GM12878 (cell line): ENCODE data around the gene IGFBP2. TPM values are rescaled to one million over a fixed set of nuclear protein-coding genes. Genes with fewer than 3 reads are reported as not detected.

ENCODE experiments used
- ATAC-seq: fragments of 200-7000 bp; cut with Tn5 transposase; 3 replicates; pipeline ENCODE4 v1.9.1; 2020; ENCODE audit warnings: mild to moderate bottlenecking, moderate library complexity
- BruUV-seq: library from RNA; stranded (reverse); fragments of 400-500 nt; replicated peaks from 2 replicates; lab custom pipeline; 2021; lab: Mats Ljungman, UMichigan
- CTCF ChIA-PET: fragments of 300-600 bp; sonication (Branson Sonifier 250); formaldehyde crosslinking; extraction: SDS; loops from one replicate; lab custom pipeline; 2021; ENCODE audit warnings: inconsistent platforms; lab: Yijun Ruan, JAX
- POLR2A ChIA-PET: fragments of 350-600 bp; formaldehyde crosslinking; extraction: SDS; loops from one replicate; lab custom pipeline; 2021; ENCODE audit warnings: inconsistent platforms; lab: Charles Lee
- RAD21 ChIA-PET: fragments of 300-600 bp; sonication (Branson Sonifier 250); formaldehyde crosslinking; loops from one replicate; lab custom pipeline; 2023; ENCODE audit warnings: antibody characterized with exemption; ENCODE audit not compliant: unreplicated experiment; lab: Charles Lee
- SMC1A ChIA-PET: fragments of 300-600 bp; sonication (Branson Sonifier 250); formaldehyde crosslinking; loops from one replicate; lab custom pipeline; 2023; ENCODE audit not compliant: unreplicated experiment, uncharacterized antibody; lab: Charles Lee
- DNase-seq: peaks from one replicate; pipeline ENCODE4 v3.0.0-alpha.2; 2011; ENCODE audit warnings: low read depth, low spot score
- FAIRE-seq: peaks from 3 replicates; lab custom pipeline; 2011; peaks lifted over from hg19 to GRCh38; lab: Jason Lieb, UNC
- H2AFZ ChIP-seq: 2 replicates; pipeline ENCODE4 v1.6.0; 2011; ENCODE audit warnings: low read depth, low read length, control low read depth; ENCODE audit not compliant: control insufficient read depth
- H3K27ac ChIP-seq: 2 replicates; pipeline ENCODE4 v1.5.1; 2011; ENCODE audit warnings: control low read depth; ENCODE audit not compliant: control insufficient read depth, insufficient read depth
- H3K27me3 ChIP-seq, 2 experiments: replicated peaks in 1 of 2; 2 replicates each; pipeline versions ENCODE4 v1.6.0 to v1.6.1; 2011; ENCODE audit warnings: low read length in 1 of 2; ENCODE audit not compliant: control insufficient read depth in 2 of 2, insufficient read depth in 2 of 2
- H3K36me3 ChIP-seq, 2 experiments: 2 replicates each; pipeline ENCODE4 v1.5.1; 2011; ENCODE audit warnings: low read length in 1 of 2; ENCODE audit not compliant: control insufficient read depth in 2 of 2, insufficient read depth in 2 of 2
- H3K4me1 ChIP-seq: 2 replicates; pipeline ENCODE4 v1.6.1; 2011; ENCODE audit warnings: mild to moderate bottlenecking, low read length, moderate library complexity, mixed read lengths; ENCODE audit not compliant: control insufficient read depth, insufficient read depth
- H3K4me2 ChIP-seq: 2 replicates; pipeline ENCODE4 v1.6.0; 2011; ENCODE audit warnings: control low read depth; ENCODE audit not compliant: control insufficient read depth, insufficient read depth
- H3K4me3 ChIP-seq: fragments of 200-600 bp; sonication (generic); 2 replicates; pipeline ENCODE4 v1.5.1; 2016
- H3K79me2 ChIP-seq: 2 replicates; pipeline ENCODE4 v1.6.0; 2011; ENCODE audit warnings: low read length; ENCODE audit not compliant: control insufficient read depth, insufficient read depth
- H3K9ac ChIP-seq: 2 replicates; pipeline ENCODE4 v1.8.0; 2011; ENCODE audit warnings: low read length, control low read depth, mixed read lengths; ENCODE audit not compliant: control insufficient read depth, insufficient read depth
- H3K9me3 ChIP-seq: replicated peaks from 3 replicates; pipeline ENCODE4 v1.5.1; 2011; ENCODE audit warnings: mild to moderate bottlenecking, low read length; ENCODE audit not compliant: control insufficient read depth, insufficient read depth
- H4K20me1 ChIP-seq: 2 replicates; pipeline ENCODE4 v1.6.0; 2011; ENCODE audit not compliant: control insufficient read depth, insufficient read depth
- ESRRA ChIP-seq: IDR thresholded peaks from 2 replicates; pipeline ENCODE4 v1.6.1; 2012; ENCODE audit warnings: mild to moderate bottlenecking, low read length, improper control_type of control experiment
- MEF2A ChIP-seq: IDR thresholded peaks from 2 replicates; pipeline ENCODE4 v1.6.1; 2011; ENCODE audit warnings: low read depth, mild to moderate bottlenecking, low read length, moderate library complexity; ENCODE audit not compliant: insufficient read depth
- PAX5 ChIP-seq: IDR thresholded peaks from 2 replicates; pipeline ENCODE4 v1.6.1; 2011; ENCODE audit warnings: low read depth, low read length, borderline replicate concordance
- SIX5 ChIP-seq: IDR thresholded peaks from 2 replicates; pipeline ENCODE4 v1.6.1; 2011; ENCODE audit warnings: mild to moderate bottlenecking, low read depth, low read length, moderate library complexity; ENCODE audit not compliant: severe bottlenecking
- STAT3 ChIP-seq: IDR thresholded peaks from 2 replicates; pipeline ENCODE4 v1.6.1; 2011; ENCODE audit warnings: low read depth, low read length, improper control_type of control experiment
- TBL1XR1 ChIP-seq: IDR thresholded peaks from 2 replicates; pipeline ENCODE4 v1.6.1; 2012; ENCODE audit warnings: low read depth, low read length, improper control_type of control experiment
- ZZZ3 ChIP-seq: IDR thresholded peaks from 2 replicates; pipeline ENCODE4 v1.6.1; 2011; ENCODE audit warnings: low read depth; ENCODE audit not compliant: control insufficient read depth, insufficient read length
- WGBS: methylation state at CpG from one replicate; pipeline ENCODE4 v1.1.6; 2016; ENCODE audit warnings: low lambda C conversion rate; ENCODE audit not compliant: insufficient replicate concordance, insufficient coverage; ENCODE audit errors: missing lambda C conversion rate; 5-methylcytosine and 5-hydroxymethylcytosine counted together
- in situ Hi-C: fragments of 300-500 bp; cut with MboI; formaldehyde crosslinking; loops from 9 replicates; pipeline ENCODE4 v1.14.3; 2018; ENCODE audit warnings: mixed read lengths
- intact Hi-C: fragments of 100-400 bp; cut with micrococcal nuclease; formaldehyde crosslinking; loops from one replicate; pipeline ENCODE4 v1.14.2; 2022; ENCODE audit not compliant: unreplicated experiment
- polyA plus RNA-seq, 11 experiments: library from polyadenylated mRNA; depleted of rRNA in 4 of 11; unstranded in 6 of 11; stranded (reverse) in 5 of 11; fragments of >200 nt; fragmentation: Nextera tagmentation in 4 of 11; fragmentation: Illumina TruSeq in 1 of 11; extraction: Ambion mirVana in 4 of 11; extraction: Trizol in 1 of 11; gene quantifications; 1 replicate in 1 of 11; 2 replicates in 10 of 11; pipeline versions ENCODE4 v1.2.1 to v1.2.3, GENCODE V29; 2011 to 2016; ENCODE audit warnings: inconsistent platforms in 2 of 11, missing spikeins in 2 of 11, low read depth in 1 of 11
- total RNA-seq, 4 experiments: library from RNA; depleted of rRNA in 3 of 4; stranded (reverse); fragments of >200 nt in 3 of 4; fragmentation: Illumina TruSeq in 1 of 4; extraction: Trizol in 1 of 4; gene quantifications; 2 replicates each; pipeline versions ENCODE4 v1.2.1 to v1.2.3, GENCODE V29; 2013 to 2021
- TF ChIP-seq, protein P1 (sequence below): fragments of 450-650 bp; IDR thresholded peaks from 2 replicates; pipeline ENCODE4 v1.6.1; 2014; ENCODE audit warnings: mild to moderate bottlenecking
- TF ChIP-seq, protein P2 (sequence below): fragments of 150-350 bp; IDR thresholded peaks from 2 replicates; pipeline ENCODE4 v1.6.1; 2014; ENCODE audit warnings: mild to moderate bottlenecking, low read depth, low read length

Gene IGFBP2
- total and polyA plus RNA-seq, 10 of the 15 experiments (the other 5 are each of a cell fraction or from before 2014, with no cell fraction given), result 0.11 to 1.5 (median 0.38) TPM; not detected in 5

GRCh38 chr2:216601632-216602409, 31.4 kb upstream of the IGFBP2 start:
- ChIA-PET POLR2A (no interaction called here), RAD21 (no interaction called here), CTCF (interaction anchor here (1.6 kb wide), 1 partner anchor 82 kb away, joined by 6 read pairs; no protein-coding TSS in a partner anchor), SMC1A (interaction anchor here (0.5 kb wide), 1 partner anchor 16 kb away, joined by 3 read pairs; no protein-coding TSS in a partner anchor)
- Histone ChIP-seq H3K79me2 (no peaks in the 10 kb centered on the region), H3K27me3 (no peaks in the 10 kb centered on the region; a peak in 2 of 4 replicates), H3K27ac (no peak overlapping the region), H2AFZ (no peak overlapping the region), H3K9me3 (no peaks in the 10 kb centered on the region; the same call in 2 of the 3 replicates), H3K36me3 (no peaks in the 10 kb centered on the region), H3K9ac (no peak overlapping the region), H3K4me3 (no peak overlapping the region), H4K20me1 (no peaks in the 10 kb centered on the region), H3K4me2 (no peak overlapping the region), H3K4me1 (peaks cover 7% of the 10 kb centered on the region)
- no peak for ATAC-seq
- in situ Hi-C loops, result no loop called here
- TF ChIP-seq, protein P1, sequence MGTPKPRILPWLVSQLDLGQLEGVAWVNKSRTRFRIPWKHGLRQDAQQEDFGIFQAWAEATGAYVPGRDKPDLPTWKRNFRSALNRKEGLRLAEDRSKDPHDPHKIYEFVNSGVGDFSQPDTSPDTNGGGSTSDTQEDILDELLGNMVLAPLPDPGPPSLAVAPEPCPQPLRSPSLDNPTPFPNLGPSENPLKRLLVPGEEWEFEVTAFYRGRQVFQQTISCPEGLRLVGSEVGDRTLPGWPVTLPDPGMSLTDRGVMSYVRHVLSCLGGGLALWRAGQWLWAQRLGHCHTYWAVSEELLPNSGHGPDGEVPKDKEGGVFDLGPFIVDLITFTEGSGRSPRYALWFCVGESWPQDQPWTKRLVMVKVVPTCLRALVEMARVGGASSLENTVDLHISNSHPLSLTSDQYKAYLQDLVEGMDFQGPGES, result no peak
- no peak for TF ChIP-seq MEF2A
- no peak for TF ChIP-seq SIX5
- TF ChIP-seq PAX5, result no peak
- TF ChIP-seq TBL1XR1, result no peak
- TF ChIP-seq STAT3, result no peak
- TF ChIP-seq, protein P2, sequence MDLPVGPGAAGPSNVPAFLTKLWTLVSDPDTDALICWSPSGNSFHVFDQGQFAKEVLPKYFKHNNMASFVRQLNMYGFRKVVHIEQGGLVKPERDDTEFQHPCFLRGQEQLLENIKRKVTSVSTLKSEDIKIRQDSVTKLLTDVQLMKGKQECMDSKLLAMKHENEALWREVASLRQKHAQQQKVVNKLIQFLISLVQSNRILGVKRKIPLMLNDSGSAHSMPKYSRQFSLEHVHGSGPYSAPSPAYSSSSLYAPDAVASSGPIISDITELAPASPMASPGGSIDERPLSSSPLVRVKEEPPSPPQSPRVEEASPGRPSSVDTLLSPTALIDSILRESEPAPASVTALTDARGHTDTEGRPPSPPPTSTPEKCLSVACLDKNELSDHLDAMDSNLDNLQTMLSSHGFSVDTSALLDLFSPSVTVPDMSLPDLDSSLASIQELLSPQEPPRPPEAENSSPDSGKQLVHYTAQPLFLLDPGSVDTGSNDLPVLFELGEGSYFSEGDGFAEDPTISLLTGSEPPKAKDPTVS, result no peak
- no peak for TF ChIP-seq ZZZ3
- no peak for TF ChIP-seq ESRRA
- intact Hi-C loops, result no loop called here
- DNase-seq, result no peak
- 30% methylated on average over 12 of the region's 12 CpGs for WGBS
- no TSS peak for BruUV-seq
- FAIRE-seq, result no peak
